ENCODE measurements around the gene ZNF684.
A peak's percentile ranks its signal among the peaks of the same experiment; 100 is the strongest.

GRCh38 chr1:40592107-40592803 is 60.8 kb downstream of the ZNF684 start:
- TF ChIP-seq, protein P1, sequence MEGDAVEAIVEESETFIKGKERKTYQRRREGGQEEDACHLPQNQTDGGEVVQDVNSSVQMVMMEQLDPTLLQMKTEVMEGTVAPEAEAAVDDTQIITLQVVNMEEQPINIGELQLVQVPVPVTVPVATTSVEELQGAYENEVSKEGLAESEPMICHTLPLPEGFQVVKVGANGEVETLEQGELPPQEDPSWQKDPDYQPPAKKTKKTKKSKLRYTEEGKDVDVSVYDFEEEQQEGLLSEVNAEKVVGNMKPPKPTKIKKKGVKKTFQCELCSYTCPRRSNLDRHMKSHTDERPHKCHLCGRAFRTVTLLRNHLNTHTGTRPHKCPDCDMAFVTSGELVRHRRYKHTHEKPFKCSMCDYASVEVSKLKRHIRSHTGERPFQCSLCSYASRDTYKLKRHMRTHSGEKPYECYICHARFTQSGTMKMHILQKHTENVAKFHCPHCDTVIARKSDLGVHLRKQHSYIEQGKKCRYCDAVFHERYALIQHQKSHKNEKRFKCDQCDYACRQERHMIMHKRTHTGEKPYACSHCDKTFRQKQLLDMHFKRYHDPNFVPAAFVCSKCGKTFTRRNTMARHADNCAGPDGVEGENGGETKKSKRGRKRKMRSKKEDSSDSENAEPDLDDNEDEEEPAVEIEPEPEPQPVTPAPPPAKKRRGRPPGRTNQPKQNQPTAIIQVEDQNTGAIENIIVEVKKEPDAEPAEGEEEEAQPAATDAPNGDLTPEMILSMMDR (IDR thresholded peaks at IDR 0.05), result peak in 1 of 3 experiments; percentile 21
- no peak for TF ChIP-seq POLR2A (IDR thresholded peaks at IDR 0.05)

Data from testis (tissue), 2 donors.